HepG2 (cell line): ENCODE measurements around the gene B3GNT9. TPM values are rescaled to one million over a fixed set of nuclear protein-coding genes. Genes with fewer than 3 reads are reported as not detected.

Source experiments
- AHDC1 ChIP-seq: sonication (generic); formaldehyde crosslinking; IDR thresholded peaks from 2 replicates; pipeline ENCODE4 v1.5.1; 2020; ENCODE audit warnings: mild to moderate bottlenecking, missing genetic modification reagents, borderline replicate concordance
- GATAD2A ChIP-seq: IDR thresholded peaks from 2 replicates; pipeline ENCODE4 v1.6.1; 2016
- HNRNPH1 ChIP-seq: fragments of 200-400 bp; formaldehyde crosslinking; optimal IDR thresholded peaks from 2 replicates; pipeline ENCODE3; 2017; ENCODE audit warnings: mild to moderate bottlenecking, low read depth, low read length
- KAT2B ChIP-seq: fragments of 150-350 bp; IDR thresholded peaks from 2 replicates; pipeline ENCODE4 v1.6.1; 2014; ENCODE audit warnings: low read depth, low read length, borderline replicate concordance
- KAT8 ChIP-seq: IDR thresholded peaks from 2 replicates; pipeline ENCODE4 v1.6.1; 2016; ENCODE audit warnings: missing genetic modification reagents, missing compliant biosample characterization
- MAF1 ChIP-seq: sonication (generic); formaldehyde crosslinking; IDR thresholded peaks from 2 replicates; pipeline ENCODE4 v1.5.0; 2020; ENCODE audit warnings: missing genetic modification reagents, borderline replicate concordance
- NFKBIZ ChIP-seq: IDR thresholded peaks from 2 replicates; pipeline ENCODE4 v1.6.1; 2018; ENCODE audit warnings: missing genetic modification reagents, missing compliant biosample characterization
- NR2F6 ChIP-seq, 2 experiments: IDR thresholded peaks; 2 replicates each; pipeline ENCODE4 v1.6.1; 2016; ENCODE audit warnings: antibody characterized with exemption in 1 of 2, mild to moderate bottlenecking in 1 of 2
- PCBP2 ChIP-seq: fragments of 200-400 bp; formaldehyde crosslinking; optimal IDR thresholded peaks from 2 replicates; pipeline ENCODE3; 2018; ENCODE audit warnings: low read length, low read depth; ENCODE audit not compliant: poor library complexity, severe bottlenecking
- POGK ChIP-seq: sonication (generic); formaldehyde crosslinking; conservative IDR thresholded peaks from 2 replicates; pipeline ENCODE4 v1.8.0; 2022; ENCODE audit warnings: mild to moderate bottlenecking, moderate library complexity, missing genetic modification reagents
- SP140L ChIP-seq: sonication (generic); formaldehyde crosslinking; IDR thresholded peaks from 2 replicates; pipeline ENCODE4 v1.4.0; 2020; ENCODE audit warnings: missing genetic modification reagents, borderline replicate concordance
- SRY ChIP-seq: sonication (generic); formaldehyde crosslinking; IDR thresholded peaks from 2 replicates; pipeline ENCODE4 v1.8.0; 2022; ENCODE audit warnings: mild to moderate bottlenecking, missing genetic modification reagents
- TBX3 ChIP-seq: fragments of 450-650 bp; IDR thresholded peaks from 2 replicates; pipeline ENCODE4 v1.6.1; 2017; ENCODE audit warnings: antibody characterized with exemption, mild to moderate bottlenecking, inconsistent platforms, borderline replicate concordance
- THAP11 ChIP-seq: IDR thresholded peaks from 2 replicates; pipeline ENCODE4 v1.6.1; 2016; ENCODE audit warnings: missing biosample characterization, missing genetic modification reagents
- ZBTB37 ChIP-seq: sonication (generic); formaldehyde crosslinking; IDR thresholded peaks from 2 replicates; pipeline ENCODE4 v1.4.0; 2020; ENCODE audit warnings: mild to moderate bottlenecking, missing genetic modification reagents
- ZNF143 ChIP-seq: sonication (generic); formaldehyde crosslinking; IDR thresholded peaks from 2 replicates; pipeline ENCODE4 v1.4.0; 2020; ENCODE audit warnings: missing genetic modification reagents
- ZNF3 ChIP-seq: IDR thresholded peaks from 2 replicates; pipeline ENCODE4 v1.7.0; 2017; ENCODE audit warnings: inconsistent platforms
- ZNF766 ChIP-seq: sonication (generic); formaldehyde crosslinking; IDR thresholded peaks from 2 replicates; pipeline ENCODE4 v1.5.0; 2020; ENCODE audit warnings: missing genetic modification reagents, borderline replicate concordance
- polyA plus RNA-seq, 8 experiments: library from polyadenylated mRNA; depleted of rRNA in 3 of 8; stranded (reverse) in 7 of 8; unstranded in 1 of 8; fragments of >200 nt; fragmentation: Illumina TruSeq in 4 of 8; extraction: Trizol in 4 of 8; gene quantifications; 2 replicates each; pipeline versions ENCODE4 v1.2.1 to v1.2.3, GENCODE V29; 2011 to 2016; ENCODE audit warnings: low read depth in 4 of 8, missing spikeins in 1 of 8, mixed read lengths in 1 of 8; ENCODE audit not compliant: insufficient read depth in 1 of 8
- total RNA-seq, 5 experiments: library from RNA; depleted of rRNA; stranded (reverse); fragments of >200 nt; fragmentation: Illumina TruSeq; extraction: Trizol; gene quantifications; 2 replicates each; pipeline ENCODE4 v1.2.3, GENCODE V29; 2016; ENCODE audit warnings: low read depth in 1 of 5
- TF ChIP-seq, protein P1 (sequence below): IDR thresholded peaks from 2 replicates; pipeline ENCODE4 v1.6.1; 2016; ENCODE audit warnings: control low read depth

B3GNT9 gene
- total and polyA plus RNA-seq, 2 of the 13 experiments (the other 11 are each of a cell fraction or from before 2014, with no cell fraction given): 1.5 to 3.1 TPM

DNA sequence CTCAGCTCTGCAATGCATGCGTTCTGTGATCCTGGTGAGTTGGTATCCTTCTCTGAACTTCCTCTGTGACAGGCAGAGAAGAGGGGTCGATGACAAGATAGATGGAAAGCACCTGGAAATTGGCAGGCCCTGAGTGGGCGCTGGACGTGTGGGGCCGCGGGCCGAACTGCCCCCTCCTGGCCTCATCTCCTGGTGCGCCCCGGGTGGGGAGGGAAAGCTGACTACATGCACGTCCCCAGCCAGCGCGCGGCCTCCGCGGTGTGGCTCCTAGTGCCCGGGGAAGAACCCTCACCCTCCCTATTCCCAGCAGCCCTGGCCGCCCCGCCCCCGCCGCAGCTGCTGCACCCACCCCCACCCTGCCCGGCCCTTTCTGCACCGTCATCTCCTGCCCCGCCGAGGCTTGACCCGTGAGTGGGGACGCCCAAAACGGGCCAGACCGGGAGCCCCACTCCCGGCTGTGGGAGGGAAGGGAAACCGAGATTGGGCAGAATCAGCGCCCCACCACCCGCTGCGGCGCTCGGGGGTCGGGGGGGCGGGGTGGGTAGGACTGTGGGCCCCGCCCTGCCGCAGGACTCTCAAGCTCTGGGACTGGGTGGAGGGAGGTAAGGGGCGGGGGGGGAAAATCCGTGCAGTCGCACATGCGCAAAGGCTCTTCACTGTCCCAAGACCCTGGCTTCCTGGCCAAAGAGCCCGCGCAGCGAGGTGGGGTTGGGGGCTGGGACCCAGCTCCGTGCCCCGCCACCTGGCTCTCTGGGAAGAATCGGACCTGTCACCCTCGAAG, 19.6 kb upstream of the B3GNT9 start, which contains the start of gene NOL3 (continued):
- TF ChIP-seq MAF1 (CRISPR knock-in tag) (no peak), KAT8 (0 out of 2 replicates have a peak, but pooled peaks have one; percentile 49), ZNF3 (CRISPR knock-in tag) (no peak), TBX3 (no peak), POGK (CRISPR knock-in tag) (no peak; the same call in 1 of the 2 replicates), HNRNPH1 (no peak), ZBTB37 (CRISPR knock-in tag) (no peak), NFKBIZ (CRISPR knock-in tag) (no peak), AHDC1 (no peak), KAT2B (no peak), SRY (no peak; the same call in 1 of the 2 replicates), THAP11 (CRISPR knock-in tag) (peak; percentile 8; the same call in 1 of the 2 replicates), PCBP2 (no peak), ZNF143 (CRISPR knock-in tag) (peak; percentile 75), GATAD2A (CRISPR knock-in tag) (no peak; the same call in 1 of the 2 replicates), ZNF766 (no peak), NR2F6 (IDR thresholded peaks at IDR 0.05) (no peak; the same call in 1 of the 2 replicates), NR2F6 (CRISPR knock-in tag; IDR thresholded peaks at IDR 0.05) (peak; percentile 9; the same call in 1 of the 2 replicates), SP140L (CRISPR knock-in tag) (no peak)
- TF ChIP-seq, protein P1, sequence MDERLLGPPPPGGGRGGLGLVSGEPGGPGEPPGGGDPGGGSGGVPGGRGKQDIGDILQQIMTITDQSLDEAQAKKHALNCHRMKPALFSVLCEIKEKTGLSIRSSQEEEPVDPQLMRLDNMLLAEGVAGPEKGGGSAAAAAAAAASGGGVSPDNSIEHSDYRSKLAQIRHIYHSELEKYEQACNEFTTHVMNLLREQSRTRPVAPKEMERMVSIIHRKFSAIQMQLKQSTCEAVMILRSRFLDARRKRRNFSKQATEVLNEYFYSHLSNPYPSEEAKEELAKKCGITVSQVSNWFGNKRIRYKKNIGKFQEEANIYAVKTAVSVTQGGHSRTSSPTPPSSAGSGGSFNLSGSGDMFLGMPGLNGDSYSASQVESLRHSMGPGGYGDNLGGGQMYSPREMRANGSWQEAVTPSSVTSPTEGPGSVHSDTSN (CRISPR knock-in tag): no peak
